ENCODE measurements around the gene MYRF. TPM values are rescaled to one million over a fixed set of nuclear protein-coding genes. Genes with fewer than 3 reads are reported as not detected.

The MYRF gene
- total RNA-seq = 0.28 and 0.33 TPM in 2 replicates

DNA sequence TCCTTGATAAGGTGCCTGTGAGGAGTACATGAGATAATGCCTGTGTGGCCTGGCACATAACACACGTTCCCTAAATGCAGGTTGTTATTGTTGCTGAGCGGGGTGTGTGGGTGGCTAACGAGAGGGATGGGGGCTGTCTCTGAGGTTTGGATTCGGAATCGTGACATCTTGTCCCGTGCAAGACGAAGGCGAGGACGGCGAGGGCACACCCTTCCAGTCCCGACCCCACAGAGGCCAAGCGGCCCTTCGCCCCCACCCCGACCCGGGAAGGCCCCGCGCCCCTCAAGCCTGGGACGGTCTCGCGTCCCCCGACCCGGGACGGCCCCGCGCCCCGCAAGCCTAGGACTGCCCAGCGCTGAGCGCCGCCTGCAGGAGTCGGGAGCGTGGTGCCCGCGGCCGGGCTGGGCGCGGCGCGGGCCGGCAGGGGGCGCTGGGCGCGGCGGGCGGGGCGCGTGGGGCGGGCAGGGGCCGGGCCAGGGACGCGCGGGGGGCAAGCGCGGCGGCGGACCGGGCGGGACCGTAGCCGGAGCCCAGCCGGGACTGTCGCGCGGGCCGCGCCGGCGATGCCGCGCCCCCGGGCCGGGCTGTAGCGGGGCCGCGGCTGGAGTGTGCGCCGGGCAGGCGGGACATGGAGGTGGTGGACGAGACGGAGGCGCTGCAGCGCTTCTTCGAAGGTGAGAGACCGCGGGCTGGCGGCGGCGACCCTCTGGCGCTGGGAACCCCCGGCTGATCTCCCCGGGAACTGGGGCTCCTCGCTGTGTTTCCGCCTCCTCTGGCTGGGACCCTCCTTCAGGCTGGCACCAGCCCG, at the start of gene MYRF:
MYRF (plus strand) TSS at position 520 of the 808 bp plus-strand sequence; CDS start at position 629, 109 bp downstream.
- no peak for DNase-seq (ENCODE audit: low read depth, low spot score)

DNA sequence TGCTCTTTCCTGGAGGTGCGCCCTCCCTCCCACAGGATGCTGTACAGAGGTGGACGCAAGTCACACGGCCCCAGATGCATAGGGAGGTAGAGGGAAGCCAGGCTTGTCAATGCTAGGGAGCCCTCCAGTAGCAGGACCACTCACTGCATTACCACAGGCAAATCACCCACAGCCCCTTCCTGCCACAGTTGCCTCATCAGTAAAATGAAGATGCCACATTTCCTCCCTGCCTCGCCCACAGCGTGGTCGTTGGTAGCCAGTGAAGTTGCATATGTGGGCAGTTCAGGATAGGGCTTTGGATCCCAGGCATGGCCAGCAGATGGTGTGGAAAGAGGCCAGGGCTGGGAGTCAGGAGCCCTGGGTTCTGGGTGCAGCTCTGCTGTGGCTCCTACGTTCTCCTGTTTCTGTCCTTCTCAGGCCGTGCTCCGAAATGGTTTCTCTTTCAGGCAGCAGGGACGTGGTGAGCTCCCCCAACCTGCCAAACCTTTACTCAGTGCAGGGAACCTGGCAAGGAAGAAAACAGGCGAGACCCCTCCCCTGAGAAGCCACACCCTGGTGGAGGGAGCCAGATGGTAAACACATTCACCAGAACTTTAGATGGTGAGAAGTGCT, 49.6 kb upstream of the MYRF start:
- DNase-seq (ENCODE audit: low read depth, low spot score) = no peak

DNA sequence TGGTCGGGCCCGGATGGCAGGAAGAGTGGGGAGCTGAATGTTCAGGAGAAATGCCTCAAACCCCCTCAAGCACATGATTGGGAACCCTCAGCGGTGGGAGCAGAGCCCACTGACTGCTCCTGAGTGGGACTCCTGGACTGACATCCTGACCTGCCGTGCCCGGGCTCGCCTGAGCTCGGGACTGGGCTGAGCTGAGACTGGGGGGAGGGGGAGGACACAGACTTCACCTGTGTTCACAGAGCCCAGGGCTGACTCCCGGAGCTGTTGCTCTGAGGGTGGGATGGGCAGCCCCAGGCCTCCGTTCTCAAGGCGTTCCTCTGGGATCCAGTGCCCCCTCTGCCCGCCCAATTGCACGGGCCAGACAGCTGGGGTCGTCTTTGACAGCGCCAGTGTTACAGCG, 47.6 kb upstream of the MYRF start:
- DNase-seq (ENCODE audit: low read depth, low spot score) = no peak

DNA sequence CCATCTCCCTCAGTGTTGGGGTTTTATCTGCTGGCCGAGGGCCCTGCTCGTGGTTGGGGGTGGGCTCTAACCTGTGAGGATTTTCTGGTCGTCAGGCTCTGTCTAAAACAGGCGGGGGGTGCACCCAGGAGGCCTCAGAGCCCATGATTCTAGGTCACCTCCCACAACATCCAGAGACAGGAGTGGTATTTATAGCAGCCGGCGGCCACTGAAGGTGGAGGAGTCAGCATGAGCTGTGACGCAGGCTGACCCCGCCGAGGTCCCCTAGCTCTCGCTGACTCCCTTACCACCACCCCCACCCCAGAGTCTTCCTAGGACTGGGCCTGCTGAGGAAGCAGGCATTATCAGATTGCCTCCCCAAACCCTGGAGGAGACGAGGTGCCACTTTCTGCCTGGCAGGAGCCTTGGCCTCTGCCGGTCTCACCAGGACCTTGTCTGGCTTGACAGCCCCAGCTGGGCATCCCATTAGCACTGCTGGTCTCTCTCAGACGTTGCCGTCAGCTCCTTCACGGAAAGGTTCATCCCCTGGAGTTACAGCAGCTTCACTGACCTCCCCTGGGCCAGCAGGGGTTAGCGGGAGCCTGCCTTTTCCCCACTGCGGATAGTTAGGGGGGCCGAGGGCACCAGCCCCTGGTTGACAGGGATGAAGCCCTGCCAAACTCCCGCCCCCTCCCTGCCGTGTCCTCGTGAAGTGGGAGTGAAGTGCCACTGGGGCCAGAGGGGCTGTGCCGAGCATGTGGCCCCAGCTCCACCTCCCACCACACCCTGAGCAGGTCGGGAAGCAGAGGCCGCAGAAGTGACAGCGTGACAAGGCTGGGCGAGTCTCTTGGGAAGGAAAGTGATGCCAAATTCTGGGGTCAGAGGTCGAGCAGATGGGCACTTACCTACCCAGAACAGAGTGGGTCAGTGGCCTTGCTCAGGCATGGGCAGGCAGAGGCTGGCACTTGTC, 45.7 kb upstream of the MYRF start:
- no peak for DNase-seq (ENCODE audit: low read depth, low spot score)

DNA sequence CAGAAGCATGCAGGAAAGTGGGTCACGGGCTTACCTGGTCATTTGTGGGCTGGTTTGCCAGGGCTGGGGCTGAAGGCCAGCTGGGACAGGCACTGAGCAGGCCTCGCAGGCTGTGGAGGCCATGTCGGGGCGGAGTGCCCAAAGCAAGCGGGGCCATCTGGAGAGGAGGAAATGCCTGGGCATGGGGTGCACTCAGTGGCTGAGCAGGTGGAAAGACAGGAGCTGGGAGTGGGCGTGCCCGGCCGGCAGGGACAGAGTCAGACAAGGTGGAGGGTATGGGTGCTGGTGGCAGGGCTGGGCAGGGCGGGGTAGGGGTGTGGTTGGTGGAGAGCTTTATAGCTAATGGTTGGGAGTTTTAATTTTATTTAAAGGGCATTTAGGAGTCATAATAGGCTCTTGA, 44.9 kb upstream of the MYRF start:
- DNase-seq (ENCODE audit: low read depth, low spot score) = no peak

DNA sequence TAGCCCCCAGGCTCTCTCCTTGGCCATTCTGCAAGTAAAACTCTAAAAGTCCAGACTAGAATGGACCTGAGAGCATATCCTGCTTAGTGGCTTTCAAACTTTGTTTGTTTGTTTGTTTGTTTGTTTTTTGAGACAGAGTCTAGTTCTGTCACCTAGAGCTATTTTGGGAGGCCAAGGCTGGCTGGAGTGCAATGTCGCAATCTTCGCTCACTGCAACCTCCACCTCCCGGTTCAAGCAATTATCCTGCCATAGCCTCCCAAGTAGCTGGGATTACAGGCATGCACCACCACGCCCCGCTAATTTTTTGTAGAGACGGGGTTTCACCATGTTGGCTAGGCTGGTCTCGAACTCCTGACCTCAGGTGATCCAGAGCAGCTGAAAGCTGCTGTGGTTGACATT, 43.3 kb upstream of the MYRF start:
- no peak for DNase-seq (ENCODE audit: low read depth, low spot score)

DNA sequence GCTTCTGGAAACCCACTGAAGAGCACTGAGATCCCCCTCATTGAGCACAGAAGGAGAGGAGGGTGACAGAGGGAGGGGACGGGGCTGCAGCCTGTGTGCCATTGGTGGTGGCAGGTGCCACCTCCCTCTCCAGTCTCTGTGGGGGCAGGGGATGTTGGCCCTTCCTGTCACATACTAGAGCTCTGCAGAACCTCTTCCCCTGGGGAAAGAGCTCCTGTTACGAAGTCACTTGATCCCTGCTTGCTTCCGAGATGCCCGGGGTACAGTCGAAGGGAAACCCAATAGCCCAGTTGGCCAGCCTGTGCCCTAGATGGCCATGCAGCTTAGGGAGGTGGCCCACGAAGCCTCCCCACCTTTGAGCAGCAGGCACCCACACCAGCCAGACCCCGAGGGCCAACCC, 42.9 kb upstream of the MYRF start:
- DNase-seq (ENCODE audit: low read depth, low spot score) = no peak

DNA sequence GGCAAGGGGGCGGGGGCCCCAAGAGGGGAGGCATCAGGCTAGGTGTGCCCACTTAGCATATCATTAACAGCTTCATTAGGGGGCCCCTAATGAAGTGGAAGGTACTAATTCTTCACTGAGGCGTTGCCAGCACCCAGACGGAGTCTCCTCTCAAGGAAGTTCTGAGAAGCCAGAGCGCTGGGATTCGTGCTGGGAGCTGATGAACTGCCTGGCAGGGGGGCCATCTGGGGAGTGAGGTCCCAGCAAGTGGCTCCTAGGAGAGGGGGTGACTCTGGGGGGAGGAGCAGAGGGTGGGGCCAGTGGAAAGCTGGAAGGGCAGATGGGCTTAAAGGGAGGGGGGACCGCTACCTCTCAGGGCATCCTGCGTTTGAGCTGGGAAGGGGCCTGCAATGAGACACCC, 42.4 kb upstream of the MYRF start:
- no peak for DNase-seq (ENCODE audit: low read depth, low spot score)

DNA sequence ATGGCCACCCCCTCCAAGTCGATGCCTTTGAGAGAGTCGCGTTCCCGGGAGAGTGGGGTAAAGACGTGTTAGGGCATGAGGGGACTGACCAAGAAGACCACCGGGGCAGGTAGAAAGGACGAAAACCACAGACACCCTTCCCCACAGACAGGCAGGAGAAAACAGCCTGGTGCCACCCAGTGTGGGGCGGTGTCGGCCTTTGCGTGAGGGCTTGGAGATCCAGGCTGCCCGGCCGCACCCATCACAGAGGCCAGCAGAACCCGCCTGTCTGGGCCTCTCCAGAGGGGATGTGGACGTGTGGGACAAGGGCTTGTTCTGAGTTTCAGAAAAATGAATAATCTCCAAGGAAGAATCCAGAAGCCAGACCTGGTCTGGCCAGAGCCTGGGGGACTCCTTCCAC, 41.4 kb upstream of the MYRF start:
- no peak for DNase-seq (ENCODE audit: low read depth, low spot score)

DNA sequence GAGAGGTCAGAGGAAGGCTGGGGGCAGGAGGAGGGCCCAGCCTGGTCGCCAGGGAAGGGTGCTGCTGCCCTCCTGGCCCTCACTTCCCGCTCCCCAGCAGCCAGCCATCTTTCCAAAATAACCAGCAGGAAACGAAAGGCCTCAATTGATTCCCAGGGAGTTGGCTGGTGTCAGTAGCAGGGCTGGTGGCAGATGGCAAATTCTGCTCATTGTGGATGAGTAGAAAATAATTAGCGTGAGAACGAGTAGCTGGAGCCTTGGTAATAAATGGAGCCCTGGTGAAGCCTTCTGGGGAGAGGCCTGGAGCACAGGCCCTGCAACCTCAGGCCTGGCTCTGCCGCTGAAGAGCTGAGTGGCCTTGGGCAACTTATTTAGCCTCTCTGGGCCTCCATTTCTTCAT, 40.9 kb upstream of the MYRF start:
- no peak for DNase-seq (ENCODE audit: low read depth, low spot score)

DNA sequence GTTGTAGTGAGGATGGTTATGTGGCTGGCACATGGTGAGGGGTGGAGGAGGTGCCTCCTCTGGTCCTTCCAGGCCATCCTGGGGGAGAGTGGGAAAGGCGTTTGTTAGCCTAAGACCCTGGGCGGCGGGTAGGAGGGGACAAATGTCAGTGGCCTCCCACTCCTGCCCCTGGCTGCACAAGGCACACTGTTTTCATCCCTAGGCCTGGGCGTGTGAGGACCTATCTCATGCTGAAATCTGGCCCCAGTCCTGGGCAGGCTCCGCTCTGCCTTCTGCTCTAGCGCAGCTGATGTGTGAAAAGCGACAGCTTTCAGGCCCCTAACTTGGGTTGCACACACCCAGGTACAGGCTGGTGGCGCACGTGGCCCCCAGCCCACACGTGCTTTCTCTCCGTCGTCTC, 40.1 kb upstream of the MYRF start:
- DNase-seq (ENCODE audit: low read depth, low spot score) = no peak

DNA sequence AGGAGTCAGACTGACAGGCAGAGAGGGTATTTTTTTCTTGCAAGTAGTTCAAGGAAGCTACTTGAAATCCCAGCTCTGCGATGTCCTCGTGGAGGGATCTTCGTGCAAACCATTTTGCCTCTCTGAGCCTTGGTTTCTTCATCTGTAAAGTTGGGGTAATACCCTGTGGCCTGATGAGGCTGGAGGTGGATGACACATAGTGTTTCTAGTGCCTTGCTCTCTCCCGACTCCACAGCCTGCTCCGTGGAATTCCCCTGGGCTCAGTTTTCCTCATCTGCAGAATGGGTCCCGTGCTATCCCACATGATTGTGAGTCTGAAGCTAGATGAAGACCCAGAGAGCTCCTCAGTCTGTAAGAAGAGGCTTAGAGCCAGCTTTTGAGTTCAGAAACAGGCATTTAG, 39.6 kb upstream of the MYRF start:
- DNase-seq (ENCODE audit: low read depth, low spot score) = no peak

DNA sequence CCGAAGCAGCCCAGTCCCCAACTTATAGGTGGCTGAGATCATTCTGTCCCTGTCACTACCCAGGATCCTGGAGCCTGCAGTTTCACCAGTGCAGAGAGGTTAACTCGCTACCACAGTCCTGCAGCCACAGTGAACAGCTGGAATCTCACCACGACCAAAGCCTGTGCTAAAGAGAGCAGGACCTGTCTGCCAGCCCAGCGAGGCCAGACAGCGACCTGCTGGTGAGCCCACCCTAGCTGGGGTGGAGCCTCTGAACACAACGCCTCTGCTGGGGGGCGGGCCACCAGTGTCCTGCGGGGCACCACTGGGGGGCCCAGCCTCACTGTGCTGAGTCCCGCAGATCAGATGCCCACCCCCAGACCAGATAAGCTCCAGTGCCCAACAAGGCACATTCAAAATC, 39.0 kb upstream of the MYRF start:
- no peak for DNase-seq (ENCODE audit: low read depth, low spot score)

DNA sequence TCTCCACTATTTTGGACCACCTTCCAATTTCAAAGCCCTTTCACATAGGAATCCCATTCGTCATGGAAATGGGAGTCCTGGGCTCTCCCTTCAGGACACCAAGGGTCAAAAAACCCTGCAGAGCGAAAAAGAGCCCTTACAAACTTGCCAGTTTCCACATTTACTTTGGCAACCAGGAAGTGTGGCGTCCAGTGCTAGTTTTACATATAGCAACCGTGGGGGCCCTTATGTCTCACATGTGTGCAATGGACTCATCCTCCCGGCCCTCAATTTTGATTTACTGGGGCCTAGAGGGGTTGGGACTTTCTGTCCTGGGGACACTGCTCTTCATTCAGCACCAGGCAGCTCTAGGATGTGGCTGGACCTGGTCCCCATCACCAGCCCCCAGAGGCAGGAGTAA, 38.5 kb upstream of the MYRF start:
- DNase-seq (ENCODE audit: low read depth, low spot score) = no peak

DNA sequence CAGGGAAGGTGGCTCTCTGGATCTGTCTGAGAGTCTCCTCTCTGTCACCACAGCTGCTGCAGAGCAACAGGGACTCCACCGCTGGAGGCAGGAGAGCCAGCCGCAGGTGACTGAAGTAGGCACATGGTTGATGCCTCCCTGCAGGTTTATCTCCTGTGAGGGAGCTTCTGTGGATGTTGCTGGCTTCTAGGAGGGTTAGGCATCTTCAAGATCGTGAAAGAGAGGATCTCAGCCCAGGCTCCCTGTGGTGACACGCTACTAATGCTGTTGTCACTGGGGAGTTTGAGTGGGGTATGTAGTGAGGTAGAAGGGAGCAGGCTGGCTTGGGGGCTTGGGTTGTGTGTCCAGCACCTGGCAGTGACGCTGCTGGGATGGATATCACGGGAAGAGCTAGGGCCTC, 38.1 kb upstream of the MYRF start:
- no peak for DNase-seq (ENCODE audit: low read depth, low spot score)

DNA sequence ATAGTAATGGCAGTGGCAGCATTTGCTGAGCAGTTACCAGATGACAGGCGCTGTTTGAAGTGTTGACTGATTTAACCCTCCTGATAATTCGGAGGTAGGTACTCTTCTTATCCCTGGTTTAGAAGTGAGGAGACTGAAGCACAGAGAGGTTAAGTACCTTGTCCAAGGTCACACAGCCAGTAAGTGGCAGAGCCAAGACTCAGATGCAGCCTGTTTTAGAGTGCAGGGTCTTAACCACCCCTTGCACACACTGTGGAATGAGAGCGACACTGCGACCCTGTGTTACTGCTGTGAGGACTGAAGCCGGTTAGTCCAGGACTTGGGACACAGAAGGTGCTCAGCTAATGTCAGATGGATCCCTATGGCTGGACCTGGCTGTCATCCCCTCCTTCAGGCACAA, 37.5 kb upstream of the MYRF start:
- DNase-seq (ENCODE audit: low read depth, low spot score) = no peak

DNA sequence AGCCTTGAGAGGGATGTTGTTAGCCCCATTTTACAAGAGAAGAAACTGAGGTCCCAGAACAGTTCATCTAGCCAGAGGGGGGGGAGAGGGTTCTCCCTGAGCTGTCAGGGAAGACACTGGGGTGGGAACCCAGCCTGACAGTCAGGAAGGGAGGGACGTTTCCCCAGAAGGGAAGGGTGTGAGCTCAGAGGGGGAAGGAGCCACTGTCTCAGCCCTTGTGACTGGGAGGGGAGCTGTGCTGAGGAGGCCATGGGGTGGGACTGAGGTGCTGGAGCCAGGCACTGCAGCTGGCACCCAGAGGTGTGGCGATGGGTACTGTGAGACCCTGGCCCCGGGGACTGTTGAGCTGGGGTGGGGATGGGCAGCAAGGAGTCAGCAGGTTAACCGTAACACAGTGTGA, 36.6 kb upstream of the MYRF start:
- no peak for DNase-seq (ENCODE audit: low read depth, low spot score)

DNA sequence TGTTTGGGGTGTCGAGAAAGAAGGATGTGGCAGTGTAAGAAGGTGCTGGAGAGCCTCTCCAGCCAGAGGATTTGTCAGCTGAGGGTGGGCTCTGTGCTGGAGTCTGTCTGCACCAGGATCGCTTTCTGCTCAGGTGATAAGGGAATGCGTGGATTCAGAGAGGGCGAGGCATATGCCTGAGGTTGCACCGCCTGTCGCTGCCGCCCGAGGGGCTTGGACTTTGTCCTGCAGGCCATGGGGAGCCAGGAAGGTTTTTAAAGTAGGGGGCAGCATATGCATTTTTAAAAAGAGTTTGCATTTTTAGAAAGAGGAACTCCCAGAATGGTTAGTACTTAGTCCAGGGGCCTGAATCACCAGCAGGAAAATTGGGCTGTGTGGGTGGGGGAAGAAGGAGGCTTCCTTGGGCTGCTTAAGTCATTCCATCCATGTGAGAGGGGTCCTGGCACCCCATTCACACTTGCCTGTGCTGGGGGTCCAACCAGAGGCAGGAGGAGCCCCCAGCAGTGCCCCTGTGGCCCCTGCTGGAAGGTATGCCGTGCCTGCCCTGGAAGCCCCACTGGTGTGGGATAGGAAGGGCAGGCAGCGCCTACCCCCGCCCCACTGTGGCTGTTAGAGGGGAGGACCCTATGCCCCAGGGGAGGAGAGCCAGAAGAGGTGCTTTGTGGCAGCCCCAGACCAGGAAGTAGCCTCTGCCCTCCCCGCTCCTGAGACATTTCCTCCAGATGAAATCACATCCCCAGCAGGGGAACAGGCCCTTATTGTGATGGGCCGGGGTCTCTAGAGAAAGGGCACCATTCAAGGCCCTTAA, 35.8 kb upstream of the MYRF start:
- no peak for DNase-seq (ENCODE audit: low read depth, low spot score)

DNA sequence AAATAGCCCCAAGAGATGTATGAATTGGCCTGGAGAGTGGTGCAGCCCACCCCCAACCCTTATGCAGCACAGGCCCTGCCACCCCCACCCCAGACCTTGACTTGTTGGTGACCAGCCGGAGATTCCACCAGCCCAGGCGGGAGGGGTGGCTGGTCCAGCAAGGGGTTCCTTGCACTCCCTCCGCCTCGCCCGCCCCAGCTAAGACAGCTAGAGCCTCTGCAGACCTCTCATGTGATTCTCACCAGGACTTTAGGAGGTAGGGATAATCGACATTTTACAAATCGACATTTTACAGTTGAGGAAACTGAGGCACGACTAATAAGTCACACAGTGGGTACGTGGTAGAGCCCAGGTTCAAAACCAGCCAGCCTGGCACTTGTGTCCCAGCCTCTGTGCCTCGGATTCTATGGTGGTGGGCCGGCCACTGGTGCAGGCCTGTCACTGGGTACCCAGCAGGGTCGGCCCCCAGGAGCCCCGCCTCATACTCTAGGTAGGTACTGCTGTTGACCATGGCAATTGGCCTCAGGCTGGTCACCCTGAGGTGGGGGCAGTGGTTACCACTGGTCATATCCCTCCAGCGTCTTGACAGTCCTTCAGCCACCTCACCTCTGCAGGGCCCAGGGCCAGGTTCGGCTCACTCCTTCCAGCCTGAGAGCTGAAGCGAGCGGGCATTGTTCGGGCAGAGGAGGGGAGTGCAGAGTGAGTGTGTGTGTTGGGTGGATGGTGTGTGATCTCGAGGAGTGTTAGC, 35.0 kb upstream of the MYRF start:
- no peak for DNase-seq (ENCODE audit: low read depth, low spot score)

DNA sequence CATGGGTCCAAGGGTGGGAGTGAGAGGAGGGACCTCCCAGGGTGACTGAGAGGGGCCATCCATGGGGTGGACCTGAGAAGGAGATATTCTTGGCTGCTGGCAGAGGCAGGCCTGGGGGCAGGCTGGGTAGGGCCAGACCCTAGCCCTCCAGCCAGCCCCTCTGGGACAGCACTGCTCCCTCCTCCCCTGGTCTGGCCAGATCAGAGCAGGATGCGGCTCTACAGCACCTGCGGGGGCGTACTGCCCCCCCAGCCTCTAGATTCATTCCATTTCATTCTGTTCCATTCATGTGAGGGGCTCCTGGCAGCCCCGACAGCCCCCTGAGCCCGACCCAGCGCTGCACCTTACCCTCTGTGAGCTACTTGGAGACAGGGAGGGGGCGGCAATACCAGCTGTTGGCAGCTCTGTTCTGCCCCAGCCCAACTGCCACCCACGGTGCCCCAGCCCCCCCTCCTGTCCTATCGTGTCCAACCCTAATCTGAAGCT, 34.3 kb upstream of the MYRF start:
- DNase-seq (ENCODE audit: low read depth, low spot score) = no peak

Measured in pulmonary artery endothelial cell (primary cell).